Endothelial cell of umbilical vein (primary cell): ENCODE measurements around the gene GALNT9.

Experiments
- CTCF ChIP-seq, 2 donors: IDR thresholded peaks; 1 replicate in 1 of 2; 2 replicates in 1 of 2; pipeline ENCODE4 v1.5.1; 2011; ENCODE audit warnings: low read length in 2 of 2, mild to moderate bottlenecking in 2 of 2, moderate library complexity in 2 of 2, control low read depth in 1 of 2, inconsistent platforms in 1 of 2, low read depth in 1 of 2; ENCODE audit not compliant: insufficient read depth in 1 of 2; ENCODE audit errors: extremely low read depth in 1 of 2
- EZH2 ChIP-seq: IDR thresholded peaks from 2 replicates; pipeline ENCODE4 v1.6.1; 2012; ENCODE audit warnings: borderline replicate concordance, low read depth, mild to moderate bottlenecking, moderate library complexity, low read length, inconsistent platforms; ENCODE audit not compliant: severe bottlenecking
- MYC ChIP-seq: IDR thresholded peaks from one replicate; pipeline ENCODE4 v1.6.1; 2011; ENCODE audit warnings: mild to moderate bottlenecking, low read depth, low read length
- POLR2A ChIP-seq: IDR thresholded peaks from 2 replicates; pipeline ENCODE4 v1.6.1; 2012; ENCODE audit warnings: low read depth, mild to moderate bottlenecking, control low read depth, low read length
- POLR2AphosphoS5 ChIP-seq: IDR thresholded peaks from 2 replicates; pipeline ENCODE4 v1.6.1; 2012; ENCODE audit warnings: low read depth, mild to moderate bottlenecking, control low read depth, low read length, moderate library complexity; ENCODE audit not compliant: insufficient read depth

GRCh38 chr12:132333273-132333672, 3.9 kb upstream of the GALNT9 start:
- TF ChIP-seq POLR2AphosphoS5 = no peak
- no peak for TF ChIP-seq CTCF (IDR thresholded peaks at IDR 0.05; ENCODE audit: extremely low read depth in 1 of 2, insufficient read depth in 1 of 2, low read depth in 1 of 2, low read length in 2 of 2)
- no peak for TF ChIP-seq POLR2A
- no peak for TF ChIP-seq MYC
- TF ChIP-seq EZH2 = no peak
